GM12874 (cell line): ENCODE measurements around the gene ANKRD40CL.
A peak's percentile ranks its signal among the peaks of the same experiment; 100 is the strongest.

Source experiments
- CTCF ChIP-seq: IDR thresholded peaks from 2 replicates; pipeline ENCODE4 v1.5.1; 2011; ENCODE audit warnings: low read depth, mild to moderate bottlenecking, control low read depth, low read length, moderate library complexity; ENCODE audit not compliant: insufficient read depth

The ANKRD40CL gene

GRCh38 chr17:50785946-50786570 lies 18.7 kb upstream of the ANKRD40CL start:
- no peak for TF ChIP-seq CTCF

GRCh38 chr17:50785126-50785525 lies 17.8 kb upstream of the ANKRD40CL start:
- TF ChIP-seq CTCF, result no peak

- no peak for TF ChIP-seq CTCF
Measured at GRCh38 chr17:50783905-50784304, 16.6 kb upstream of the ANKRD40CL start.

- peak; percentile 98 for TF ChIP-seq CTCF
Measured at GRCh38 chr17:50783193-50783660, 15.9 kb upstream of the ANKRD40CL start.

GRCh38 chr17:50781167-50781566 lies 13.8 kb upstream of the ANKRD40CL start:
- TF ChIP-seq CTCF, result no peak

GRCh38 chr17:50779747-50780353 lies 12.5 kb upstream of the ANKRD40CL start:
- TF ChIP-seq CTCF, result no peak

- no peak for TF ChIP-seq CTCF
Measured at GRCh38 chr17:50778988-50779387, 11.7 kb upstream of the ANKRD40CL start.
